ENCODE results near the gene FRAT2. TPM values are rescaled to one million over a fixed set of nuclear protein-coding genes. Genes with fewer than 3 reads are reported as not detected.

The FRAT2 gene
- 2.9 and 5.9 TPM in 2 replicates for total RNA-seq

GRCh38 chr10:97334370-97335175 is at the start of gene FRAT2:
Gene FRAT2, minus strand, starts transcription at chr10:97334729. Its CDS starts 157 bp downstream, at chr10:97334572.

GRCh38 chr10:97318772-97319651 is 15.5 kb downstream of the FRAT2 start, which contains the start of gene FRAT1:
Gene FRAT1, plus strand, starts transcription at chr10:97319271. Its CDS starts 183 bp downstream, at chr10:97319454.

GRCh38 chr10:97292097-97292861 is 42.2 kb downstream of the FRAT2 start, which contains the start of gene ARHGAP19:
Gene ARHGAP19, minus strand, starts transcription at chr10:97292637. Its CDS starts 10 bp downstream, at chr10:97292627.

Other genes starting within 250 kb of the FRAT2 start
- gene SLIT1, start 148.8 kb downstream of the FRAT2 start, total RNA-seq, result not detected in 2 replicates
- gene ARHGAP19, start 42.1 kb downstream of the FRAT2 start, total RNA-seq, result 6.4 and 6.6 TPM in 2 replicates
- gene FRAT1, start 15.5 kb downstream of the FRAT2 start, total RNA-seq, result 1.8 and 4.5 TPM in 2 replicates
- 13.1 and 23.2 TPM in 2 replicates for gene RRP12, start 66.6 kb upstream of the FRAT2 start, total RNA-seq
- gene PGAM1, start 91.5 kb upstream of the FRAT2 start, total RNA-seq, result 296 and 398 TPM in 2 replicates
- 21.7 and 22.3 TPM in 2 replicates for gene EXOSC1, start 111.3 kb upstream of the FRAT2 start, total RNA-seq
- 20.1 and 24.5 TPM in 2 replicates for gene ZDHHC16, start 111.4 kb upstream of the FRAT2 start, total RNA-seq
- gene MMS19, start 163.7 kb upstream of the FRAT2 start, total RNA-seq, result 96.3 and 108 TPM in 2 replicates
- 48.3 and 48.9 TPM in 2 replicates for gene UBTD1, start 164.2 kb upstream of the FRAT2 start, total RNA-seq
- not detected in 2 replicates for gene ANKRD2, start 238.1 kb upstream of the FRAT2 start, total RNA-seq
- gene HOGA1, start 249.7 kb upstream of the FRAT2 start, total RNA-seq, result not detected in 2 replicates